Muscle of back (tissue), 11 donors: ENCODE results near the gene NDUFA3. TPM values are rescaled to one million over a fixed set of nuclear protein-coding genes. Genes with fewer than 3 reads are reported as not detected.

Experiments used
- DNase-seq, 3 donors: peaks; one replicate each; pipeline versions ENCODE4 v3.0.0 to v3.0.0-alpha.2; 2013
- polyA plus RNA-seq, 10 donors: library from polyadenylated mRNA; unstranded; fragments of 120-200 nt; gene quantifications; one replicate each; pipeline ENCODE4 v1.2.1, GENCODE V29; 2013; ENCODE audit not compliant: insufficient read length in 10 of 10

The NDUFA3 gene
- polyA plus RNA-seq, 10 donors = 76.3 to 116 (median 98.6) TPM

- DNase-seq = no peak
Observed at GRCh38 chr19:54104998-54105715, 2.5 kb downstream of the NDUFA3 start.

GRCh38 chr19:54105796-54106195, 3.1 kb downstream of the NDUFA3 start:
- no peak for DNase-seq

DNA sequence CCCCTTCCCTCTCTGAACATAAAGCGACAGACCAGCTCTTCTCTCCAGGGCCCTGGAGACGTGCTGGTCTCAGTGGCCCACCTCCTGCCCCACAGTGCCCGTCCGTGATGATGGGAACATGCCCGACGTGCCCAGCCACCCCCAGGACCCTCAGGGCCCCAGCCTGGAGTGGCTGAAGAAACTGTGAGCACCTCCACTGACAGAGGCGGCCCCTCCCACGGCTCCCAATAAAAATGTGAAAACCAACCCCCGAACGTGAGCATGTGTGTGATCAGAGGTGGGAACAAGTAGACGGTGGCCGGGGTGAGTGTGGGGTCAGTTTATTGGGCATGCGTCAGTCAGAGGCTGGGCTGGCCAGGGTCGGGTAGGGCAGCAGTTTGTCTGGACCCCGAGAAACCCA, 4.1 kb downstream of the NDUFA3 start:
- DNase-seq = no peak

DNA sequence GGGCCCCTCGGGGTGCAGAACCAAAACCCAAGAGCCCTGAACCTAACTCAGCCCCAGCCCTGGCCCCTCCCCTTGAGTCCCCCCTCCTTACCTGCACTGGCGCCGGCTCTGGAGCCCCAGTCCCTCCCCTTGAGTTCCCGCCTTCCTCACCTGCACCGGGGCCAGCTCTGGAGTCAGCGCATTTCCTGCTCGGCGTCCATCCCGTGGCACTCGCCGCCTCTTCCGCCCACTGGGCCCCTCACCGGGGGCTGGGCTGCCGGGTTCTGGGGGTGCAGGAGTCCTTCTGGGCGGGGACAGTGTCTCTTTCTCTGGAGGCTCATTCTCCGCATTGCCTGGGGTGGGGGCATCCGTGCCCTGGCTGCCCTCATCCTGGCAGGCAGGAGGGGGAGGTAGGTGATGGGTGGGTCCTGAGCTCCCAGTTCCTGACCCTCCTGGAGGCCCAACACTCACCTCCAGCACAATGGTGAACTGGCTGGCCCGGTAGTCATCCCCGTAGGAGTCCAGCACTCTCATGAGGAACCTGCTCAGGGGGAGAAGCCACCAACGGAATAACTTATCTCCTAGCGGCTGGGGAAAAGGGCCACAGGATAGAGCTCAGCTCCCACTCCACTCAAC, 5.3 kb downstream of the NDUFA3 start:
- no peak for DNase-seq

- no peak for DNase-seq
Observed at GRCh38 chr19:54108496-54108895, 5.8 kb downstream of the NDUFA3 start.

DNA sequence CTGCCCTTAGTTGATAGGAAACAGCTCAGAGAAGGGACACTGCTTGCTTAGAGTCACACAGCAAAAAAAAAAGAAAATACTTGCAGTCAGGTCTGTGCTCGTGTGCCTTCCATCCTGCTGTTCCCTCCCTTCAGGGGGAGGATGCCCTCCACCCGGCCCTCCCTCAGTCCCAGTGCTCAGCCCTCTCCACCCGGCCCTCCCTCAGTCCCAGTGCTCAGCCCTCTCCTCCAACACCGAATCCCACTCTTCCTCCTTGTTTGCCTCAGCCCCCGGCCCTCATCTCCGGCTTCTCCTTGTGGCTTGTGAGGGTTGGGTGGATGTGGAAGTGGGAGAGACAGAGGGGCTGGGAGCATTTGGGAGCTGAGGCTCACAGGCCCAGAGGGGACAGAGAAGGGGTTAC, 7.0 kb downstream of the NDUFA3 start:
- DNase-seq = no peak

DNA sequence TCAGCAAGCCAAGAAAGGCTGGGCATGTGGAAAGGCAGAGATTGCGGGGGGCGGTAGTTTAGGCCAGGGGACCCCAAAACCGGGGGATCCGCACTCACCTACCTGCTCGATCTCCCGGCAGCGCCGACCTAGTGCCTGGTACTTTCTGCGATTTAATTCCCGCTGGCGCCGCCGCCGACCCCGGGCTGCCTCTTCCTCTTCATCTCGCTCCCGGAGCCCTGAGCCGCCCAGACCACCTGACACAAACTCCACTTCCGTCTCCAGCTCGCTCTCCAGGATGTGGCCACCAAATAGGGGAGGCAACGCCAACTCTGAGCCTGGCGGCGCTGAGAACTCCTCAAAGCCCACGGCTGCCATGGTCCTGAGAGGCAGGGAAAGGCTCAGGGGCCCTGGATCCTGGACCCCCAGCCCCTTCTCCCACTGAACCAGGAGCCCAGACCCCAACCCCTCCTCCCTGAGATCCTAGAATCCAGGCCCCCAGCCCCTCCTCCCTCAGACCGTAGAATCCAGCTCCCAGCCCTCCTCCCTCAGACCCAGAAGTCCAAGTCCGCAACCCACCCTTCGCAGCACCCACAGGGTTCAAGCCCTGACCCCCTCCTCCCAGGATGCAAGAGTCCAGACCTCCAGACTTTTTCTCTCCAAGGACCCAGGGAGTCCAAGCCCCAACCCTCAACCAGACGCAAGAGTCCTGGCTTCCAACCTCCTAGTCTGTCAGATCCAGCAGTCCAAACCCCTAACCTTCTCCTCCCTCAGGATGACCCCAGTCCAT, 11.9 kb downstream of the NDUFA3 start:
- peak in 1 of 3 donors; percentile 29 for DNase-seq

DNA sequence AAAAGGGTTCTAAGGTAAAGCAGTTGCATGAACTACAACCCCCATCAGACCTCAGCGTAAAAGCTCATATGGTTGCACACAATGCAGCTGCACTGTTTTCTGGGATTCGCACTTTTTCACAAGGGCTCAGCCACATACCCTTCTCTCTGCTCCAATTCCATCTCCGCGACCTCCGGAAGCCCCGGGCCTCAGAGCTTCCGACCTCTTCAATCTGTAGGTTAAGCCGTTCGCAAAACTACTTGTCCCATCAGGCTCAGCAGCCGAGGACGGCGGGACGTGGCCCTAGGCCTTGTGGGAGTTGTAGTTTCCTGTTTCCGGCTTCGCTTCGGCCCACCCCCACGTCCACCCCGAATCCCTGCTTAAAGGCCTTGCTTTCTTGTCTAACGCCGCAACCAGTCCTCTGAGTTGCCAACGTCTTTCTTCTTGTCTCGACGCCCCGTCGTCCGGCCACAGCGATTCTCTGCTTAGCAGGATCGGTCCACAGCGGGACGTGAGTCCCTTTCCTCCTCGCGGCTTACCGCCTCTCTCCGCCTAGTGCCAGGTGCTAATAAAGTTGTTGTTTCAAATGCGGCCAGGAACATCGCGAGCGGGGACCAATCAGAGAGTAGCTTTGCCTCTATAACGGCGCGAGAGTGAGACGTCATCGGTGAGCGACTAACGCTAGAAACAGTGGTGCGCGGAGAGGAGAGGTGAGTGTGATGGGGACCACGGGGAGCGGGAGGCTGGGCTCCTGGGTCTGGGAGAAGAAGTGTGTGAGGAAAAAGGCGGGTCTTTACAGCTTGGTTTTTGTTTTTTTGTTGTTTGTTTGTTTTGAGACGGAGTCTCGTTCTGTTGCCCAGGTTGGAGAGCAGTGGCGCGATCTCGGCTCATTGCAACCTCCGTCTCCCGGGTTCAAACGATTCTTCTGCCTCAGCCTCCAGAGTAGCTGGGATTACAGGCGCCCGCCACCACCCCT, 12.7 kb downstream of the NDUFA3 start, which contains the start of the genes PRPF31 and TFPT:
PRPF31 (plus strand) TSS at position 646 of the 955 bp plus-strand sequence. CDS start 2,525 bp downstream, outside the sequence.
TFPT (minus strand) TSS at position 549 of the 955 bp plus-strand sequence; CDS start at position 161, 388 bp downstream.
- DNase-seq = peak; percentile 98 to 100 (median 99)

DNA sequence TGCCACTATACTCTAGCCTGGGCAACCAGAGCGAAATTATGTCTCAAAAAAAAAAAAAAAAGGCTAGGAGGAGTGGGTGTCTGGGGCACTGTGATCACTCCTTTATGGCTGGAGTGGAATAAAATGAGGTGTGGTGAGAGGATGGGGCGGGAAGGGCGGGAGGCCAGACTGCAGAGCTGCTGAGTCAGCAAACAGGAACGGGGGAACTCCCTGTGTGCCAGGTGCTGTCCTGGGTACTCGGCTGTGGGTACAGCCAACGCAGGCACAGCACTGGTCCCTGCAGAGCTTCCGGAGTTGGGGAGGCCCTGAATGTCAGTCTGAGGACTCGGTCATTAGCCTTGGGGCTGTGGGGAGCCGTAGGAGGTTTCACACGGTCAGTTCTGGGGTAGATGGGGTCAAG, 18.6 kb downstream of the NDUFA3 start:
- no peak for DNase-seq

GRCh38 chr19:54123682-54124081, 21.0 kb downstream of the NDUFA3 start:
- no peak for DNase-seq

DNA sequence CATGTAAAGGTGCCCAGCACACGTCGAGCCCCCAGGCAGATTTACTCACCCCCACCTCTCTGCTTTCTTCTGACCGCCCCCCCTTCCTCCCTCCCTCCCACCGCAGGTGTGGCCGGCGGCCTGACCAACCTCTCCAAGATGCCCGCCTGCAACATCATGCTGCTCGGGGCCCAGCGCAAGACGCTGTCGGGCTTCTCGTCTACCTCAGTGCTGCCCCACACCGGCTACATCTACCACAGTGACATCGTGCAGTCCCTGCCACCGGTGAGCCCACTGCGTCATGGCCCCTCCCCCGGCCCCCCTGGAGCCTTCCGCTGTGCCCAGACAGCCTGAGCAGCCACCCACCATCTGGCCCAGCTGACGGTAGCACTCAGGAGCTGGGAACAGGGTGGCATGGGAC, 21.7 kb downstream of the NDUFA3 start:
- DNase-seq = no peak

DNA sequence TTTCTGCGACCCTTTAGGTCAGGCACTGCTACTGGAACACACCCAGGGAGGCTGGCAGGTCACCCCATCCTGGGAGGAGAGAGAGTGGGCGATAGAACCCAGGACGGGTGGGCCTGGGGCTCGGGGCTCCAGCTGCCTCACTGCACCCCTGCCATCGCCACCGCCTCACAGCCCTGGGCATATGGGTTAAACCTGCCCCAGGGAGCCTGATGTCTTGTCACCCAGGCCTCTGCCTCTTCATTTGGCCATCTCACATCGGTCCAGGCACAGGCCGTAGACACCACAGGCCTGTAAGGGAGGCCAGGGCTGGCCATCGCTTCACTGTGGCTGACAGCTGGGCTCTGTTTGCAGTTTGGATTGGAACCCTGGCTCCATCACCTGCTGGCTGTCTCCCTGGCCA, 23.1 kb downstream of the NDUFA3 start:
- DNase-seq = no peak

DNA sequence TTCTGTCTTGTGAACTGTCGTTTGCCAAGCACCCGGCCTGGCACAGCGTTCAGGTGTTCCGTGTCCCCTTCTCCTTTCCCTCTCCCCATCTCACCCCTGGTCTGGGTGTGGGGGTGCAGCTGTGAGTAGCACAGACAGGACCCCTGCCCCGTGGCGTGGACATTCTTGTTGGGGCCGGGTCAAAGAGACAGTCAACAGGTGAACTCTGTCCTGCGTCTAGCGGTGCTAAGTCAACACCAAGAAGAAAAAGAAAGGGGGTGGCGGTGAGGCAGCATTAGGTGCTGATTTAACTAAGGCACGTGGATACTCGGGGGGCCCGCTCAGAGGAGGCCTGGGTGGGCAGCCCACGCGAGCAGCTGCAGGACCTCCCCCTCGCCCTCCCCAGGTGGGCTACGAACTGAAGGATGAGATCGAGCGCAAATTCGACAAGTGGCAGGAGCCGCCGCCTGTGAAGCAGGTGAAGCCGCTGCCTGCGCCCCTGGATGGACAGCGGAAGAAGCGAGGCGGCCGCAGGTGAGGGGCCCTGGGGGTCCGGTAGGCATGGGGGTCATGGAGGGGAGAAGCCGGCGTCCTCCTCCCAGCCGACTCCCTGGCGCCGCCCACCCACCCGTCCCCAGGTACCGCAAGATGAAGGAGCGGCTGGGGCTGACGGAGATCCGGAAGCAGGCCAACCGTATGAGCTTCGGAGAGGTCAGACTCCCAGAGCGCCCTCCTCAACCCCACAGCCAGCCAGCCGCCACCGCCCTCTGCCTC, 25.2 kb downstream of the NDUFA3 start:
- DNase-seq = no peak

DNA sequence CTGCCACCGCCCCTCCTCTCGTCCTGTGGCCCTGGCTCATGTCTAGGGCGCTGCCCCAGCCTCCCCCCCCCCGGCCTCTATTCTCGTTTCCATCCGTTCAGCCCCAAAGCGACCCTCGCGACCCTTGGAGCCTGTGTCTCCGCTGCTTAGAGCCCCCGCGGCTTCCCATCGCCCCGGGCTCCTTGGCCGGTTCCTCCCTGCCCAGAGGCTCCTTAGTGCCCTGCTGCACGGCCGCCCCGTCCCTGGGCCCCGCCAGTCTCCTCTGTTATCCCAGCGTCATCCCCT, 25.7 kb downstream of the NDUFA3 start:
- DNase-seq = no peak

GRCh38 chr19:54128796-54129616, 26.4 kb downstream of the NDUFA3 start:
- DNase-seq = no peak

- no peak for DNase-seq
Observed at GRCh38 chr19:54129617-54129996, 27.0 kb downstream of the NDUFA3 start.

GRCh38 chr19:54133312-54133956, 30.8 kb downstream of the NDUFA3 start:
- DNase-seq = peak in 2 of 3 donors; percentile 24 to 47

- no peak for DNase-seq
Observed at GRCh38 chr19:54133957-54134590, 31.4 kb downstream of the NDUFA3 start.
